HG02970 (cell line): ENCODE results near the gene DNAH3.
"Not testable (repeated sequence)": the region's sequence is repeated elsewhere in the genome, so short reads cannot be mapped to it uniquely, and the experiment has no call there.

Source experiments
- ATAC-seq: cut with Tn5 transposase; IDR thresholded peaks from one replicate; pipeline ENCODE4 v1.9.1; 2021; ENCODE audit warnings: mild to moderate bottlenecking, moderate library complexity, moderate number of reproducible peaks; ENCODE audit not compliant: unreplicated experiment, low FRiP score

Gene DNAH3

DNA sequence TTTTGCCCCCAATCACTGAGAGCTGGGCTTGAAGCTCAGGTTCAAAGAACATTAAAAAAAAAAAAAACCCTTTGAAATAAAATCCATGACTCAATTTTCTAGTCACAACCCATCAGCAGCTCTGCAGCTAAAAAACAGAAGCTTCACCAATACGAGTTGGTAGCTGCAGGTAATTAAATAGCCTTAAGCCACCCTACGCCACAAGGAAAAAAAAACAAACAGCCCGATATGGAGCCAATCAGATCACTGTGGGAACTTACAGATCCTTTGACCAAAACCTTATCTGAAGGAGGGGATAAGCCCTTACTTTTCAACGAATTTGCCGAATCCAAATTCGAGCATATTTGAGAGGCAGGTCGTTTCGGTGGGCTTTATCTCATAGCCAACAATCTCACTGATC is 69.3 kb downstream of the DNAH3 start:
- no peak for ATAC-seq

DNA sequence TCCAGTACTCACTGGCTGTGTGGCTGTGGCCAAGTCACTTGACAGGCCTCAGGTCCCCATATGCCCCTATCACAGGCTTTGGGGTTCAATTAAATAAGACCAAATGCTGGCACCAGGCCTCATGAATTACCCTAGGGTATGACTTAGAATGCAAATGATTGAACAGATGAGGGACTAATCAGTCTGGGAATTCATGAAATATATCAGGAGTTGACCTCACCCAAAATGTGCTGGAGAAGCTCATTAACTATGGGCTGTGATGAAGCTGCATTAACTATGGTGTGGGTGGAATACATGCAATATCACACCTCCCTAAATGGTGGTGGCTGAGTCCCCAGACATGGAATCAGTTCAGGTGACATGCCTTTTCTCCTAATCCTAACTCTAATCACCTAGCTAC is 72.1 kb downstream of the DNAH3 start:
- no peak for ATAC-seq

DNA sequence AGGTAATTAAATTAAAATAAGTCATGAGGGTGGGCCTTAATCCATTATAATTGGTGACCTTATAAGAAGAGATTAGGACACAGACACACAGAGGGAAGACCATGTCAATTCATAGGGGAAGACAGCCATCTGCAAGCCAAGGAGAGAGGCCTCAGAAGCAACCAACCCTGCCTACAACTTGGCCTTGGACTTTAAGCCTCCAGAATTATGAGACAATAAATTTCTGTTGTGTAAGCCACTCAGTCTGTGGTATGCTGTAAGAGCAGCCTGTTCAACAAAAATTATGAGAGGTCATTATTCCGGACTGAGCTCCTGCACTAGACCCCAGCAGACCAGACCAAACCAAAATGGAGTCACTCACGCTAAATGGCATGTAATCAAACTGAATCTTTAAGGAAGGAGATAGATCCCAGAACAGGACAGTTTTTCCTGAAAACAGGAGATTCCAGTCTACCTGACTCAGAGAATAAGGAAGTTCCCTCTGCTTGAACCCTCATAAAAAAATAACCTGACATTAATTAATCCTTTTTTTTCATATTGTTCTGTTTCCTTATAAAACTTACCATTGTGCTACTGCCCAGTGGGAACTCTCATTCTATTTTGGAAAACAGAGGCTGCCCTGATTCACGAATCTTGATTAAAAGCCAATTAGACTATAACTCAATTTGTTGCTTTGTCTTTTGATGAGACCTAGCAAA is 74.3 kb downstream of the DNAH3 start:
- no peak for ATAC-seq

DNA sequence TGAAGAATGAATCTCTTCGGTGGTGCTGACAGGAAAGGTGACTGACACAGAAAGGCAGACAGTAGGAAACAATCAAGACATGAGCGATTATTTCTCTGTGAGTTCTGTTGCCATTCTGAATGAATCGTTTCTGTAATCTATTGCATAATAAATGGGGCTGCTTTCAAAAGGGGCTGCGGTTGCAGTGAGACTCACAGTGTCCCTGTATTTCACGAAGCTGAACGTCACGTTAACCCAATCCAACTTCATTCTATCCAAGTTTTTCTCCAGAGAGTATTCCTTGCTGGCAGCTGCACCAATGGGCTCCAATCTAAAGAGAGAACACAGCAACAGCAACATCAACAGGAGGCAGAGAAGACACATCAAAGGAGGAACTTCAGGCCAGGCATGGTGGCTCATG is 75.4 kb downstream of the DNAH3 start:
- ATAC-seq, result no peak

DNA sequence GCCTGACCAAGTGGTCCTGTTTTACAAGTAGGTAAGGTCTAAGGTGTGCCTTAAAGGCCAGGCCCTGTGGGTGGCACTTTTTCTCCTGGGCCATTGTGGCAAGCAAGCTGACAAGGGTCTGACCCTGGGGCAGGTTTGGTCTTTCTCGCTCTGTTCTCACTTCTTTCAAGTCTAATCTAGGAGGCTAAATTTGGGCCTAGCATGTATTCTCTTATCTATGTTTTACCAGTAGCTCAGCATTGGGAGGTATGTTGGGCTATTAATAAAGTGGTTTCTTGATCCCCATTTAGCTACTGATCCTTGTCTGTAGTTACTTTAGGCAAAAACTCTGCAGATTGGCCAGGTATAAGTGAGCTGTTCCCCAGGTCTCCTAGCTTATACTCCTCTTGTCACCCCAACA is 77.7 kb downstream of the DNAH3 start:
- ATAC-seq, result no peak

DNA sequence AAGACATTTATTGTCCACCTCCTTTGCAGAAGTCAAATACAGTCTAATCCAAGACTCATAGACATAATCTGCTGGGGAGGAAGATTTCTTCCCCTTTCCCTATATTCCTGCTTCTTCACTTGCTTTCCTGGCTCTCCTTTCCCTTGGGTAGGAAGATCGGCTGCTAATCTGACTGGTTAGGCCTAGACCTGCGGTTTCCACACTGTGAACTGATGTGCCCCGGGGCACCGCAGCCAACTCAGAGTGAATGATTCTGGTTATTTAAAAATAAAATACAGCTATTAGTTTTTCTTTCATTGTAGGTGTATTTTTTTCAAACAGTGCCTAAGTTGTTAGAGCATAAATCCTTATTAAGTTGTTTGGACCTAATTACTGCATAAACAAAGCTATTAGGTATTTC is 78.9 kb downstream of the DNAH3 start:
- ATAC-seq, result no peak

DNA sequence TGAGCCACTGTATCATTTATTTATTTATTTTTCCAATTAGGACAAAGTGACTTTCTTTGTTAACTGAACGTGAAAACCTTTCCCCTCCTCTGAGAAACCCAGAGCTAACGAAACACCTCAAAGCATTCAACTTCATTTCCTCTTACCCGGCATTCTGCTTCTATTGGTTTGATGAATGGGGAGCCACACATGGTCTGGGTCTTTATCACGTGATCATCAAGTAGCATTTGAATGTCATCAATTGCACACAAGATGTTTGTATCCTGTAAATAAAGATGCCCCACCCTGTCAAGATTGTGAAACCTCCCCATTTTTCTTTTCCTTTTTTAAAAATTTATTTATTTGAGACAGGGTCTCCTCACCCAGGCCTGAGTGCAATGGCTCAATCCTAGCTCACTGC is 80.1 kb downstream of the DNAH3 start:
- ATAC-seq, result no peak

DNA sequence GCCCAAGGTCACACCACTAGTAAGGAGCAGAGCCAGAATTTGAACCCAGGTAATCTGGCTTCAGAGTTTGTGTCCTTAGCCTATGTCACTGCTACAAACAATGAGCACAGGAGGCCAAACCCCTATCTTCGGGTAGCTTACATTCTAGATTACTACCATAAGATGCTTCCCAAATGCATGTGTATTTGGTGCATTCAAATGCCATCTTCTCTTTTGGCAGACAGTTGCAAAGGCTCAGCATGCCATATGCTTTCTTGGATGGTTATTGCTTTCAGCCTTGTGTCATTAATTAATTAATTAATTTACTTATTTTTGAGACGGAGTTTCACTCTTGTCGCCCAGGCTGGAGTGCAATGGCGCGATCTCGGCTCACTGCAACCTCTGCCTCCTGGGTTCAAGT is 80.7 kb downstream of the DNAH3 start:
- ATAC-seq, result no peak

DNA sequence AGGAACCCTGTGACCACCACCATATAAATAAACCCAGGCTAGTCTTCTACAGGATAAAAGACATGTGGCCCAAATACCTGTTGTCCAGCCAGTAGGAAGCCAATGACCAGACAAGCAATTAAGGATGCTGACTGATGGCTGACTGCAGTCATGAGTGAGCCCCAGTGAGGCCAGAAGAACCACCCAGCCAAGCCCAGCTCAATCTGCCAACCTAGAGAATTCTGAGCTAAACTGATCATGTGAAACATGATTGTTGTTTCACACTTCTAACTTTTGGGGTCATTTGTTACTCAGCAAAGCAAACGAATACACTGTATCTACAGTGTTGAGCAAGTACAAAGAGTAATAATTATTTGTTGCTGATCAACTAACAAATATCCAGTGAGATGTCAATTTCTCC is 86.4 kb downstream of the DNAH3 start:
- no peak for ATAC-seq

DNA sequence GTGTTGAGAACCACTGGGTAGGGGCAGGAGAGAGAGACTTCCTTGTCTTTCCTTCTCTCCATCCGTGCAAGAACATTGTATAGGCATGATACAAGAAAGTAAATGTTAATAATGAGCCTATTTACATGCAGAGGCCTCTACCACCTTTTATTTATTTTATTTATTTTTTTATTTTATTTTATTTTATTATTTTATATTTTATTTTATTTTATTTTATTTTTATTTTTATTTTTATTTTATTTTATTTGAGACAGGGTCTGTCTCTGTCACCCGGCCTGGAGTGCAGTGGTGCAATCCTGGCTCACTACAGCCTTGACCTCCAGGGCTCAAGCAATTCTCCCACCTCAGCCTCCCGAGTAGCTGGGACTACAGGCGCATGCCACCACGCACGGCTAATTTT is 87.3 kb downstream of the DNAH3 start:
- ATAC-seq, result not testable (repeated sequence)

DNA sequence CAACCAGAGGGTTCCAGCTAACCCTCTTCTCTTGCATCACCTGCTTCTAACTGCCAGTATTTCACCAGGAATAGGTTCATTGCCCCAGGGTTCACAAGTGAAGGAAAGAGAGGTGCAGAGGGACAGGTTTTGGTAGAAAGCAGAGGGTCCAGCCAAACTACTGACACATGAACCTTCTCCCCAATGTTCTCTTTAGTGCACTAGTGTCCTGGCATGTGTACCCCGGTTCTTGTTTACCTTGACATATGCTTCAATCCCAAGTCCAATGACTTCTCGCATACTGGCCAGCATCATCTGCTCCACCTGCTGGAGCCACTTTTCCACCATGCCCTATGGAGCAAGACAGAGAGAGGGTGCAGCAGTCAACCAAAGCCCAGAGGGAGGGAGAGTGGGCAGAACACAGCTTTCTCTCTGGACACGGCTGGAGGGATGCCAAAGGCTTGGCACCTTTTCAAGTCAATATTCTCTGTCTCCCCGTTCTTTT is 90.6 kb downstream of the DNAH3 start:
- ATAC-seq, result no peak

DNA sequence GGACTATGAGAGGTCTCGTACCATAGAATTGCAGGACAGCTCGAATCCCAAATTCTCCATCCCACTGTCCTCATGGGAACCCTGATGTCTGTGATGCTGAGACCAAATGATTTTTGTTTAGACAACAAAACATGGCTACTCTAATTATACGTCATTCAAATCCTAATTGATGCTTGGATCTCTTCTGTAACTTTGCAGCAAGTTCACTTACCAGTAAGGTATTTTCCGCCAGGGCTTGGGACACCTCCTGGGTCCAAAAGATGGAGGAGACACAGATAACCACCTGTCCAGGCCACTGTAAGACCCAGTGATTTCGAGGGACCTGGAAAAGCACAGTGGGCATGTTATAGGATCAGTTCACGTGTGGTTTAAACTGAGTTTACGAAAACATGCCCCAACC is 92.8 kb downstream of the DNAH3 start:
- ATAC-seq, result no peak

DNA sequence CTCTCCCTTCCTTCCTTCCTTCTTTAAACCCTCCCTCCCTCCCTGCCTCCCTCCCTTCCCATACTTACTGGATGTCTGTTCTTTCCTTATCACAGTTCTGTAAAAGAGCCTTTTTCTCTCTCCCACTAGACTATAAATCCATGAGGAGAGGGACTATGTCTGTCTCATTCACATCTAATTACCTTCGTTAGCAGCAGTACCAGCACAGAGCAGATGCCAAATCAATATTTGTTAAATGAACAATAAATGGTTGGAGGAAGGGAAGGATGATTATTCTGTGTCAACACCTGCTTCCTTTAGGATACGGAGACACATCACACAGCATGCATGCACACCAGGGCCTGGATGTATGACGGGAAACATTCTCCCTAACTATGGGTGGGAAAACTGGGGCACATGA is 94.2 kb downstream of the DNAH3 start:
- ATAC-seq, result no peak

DNA sequence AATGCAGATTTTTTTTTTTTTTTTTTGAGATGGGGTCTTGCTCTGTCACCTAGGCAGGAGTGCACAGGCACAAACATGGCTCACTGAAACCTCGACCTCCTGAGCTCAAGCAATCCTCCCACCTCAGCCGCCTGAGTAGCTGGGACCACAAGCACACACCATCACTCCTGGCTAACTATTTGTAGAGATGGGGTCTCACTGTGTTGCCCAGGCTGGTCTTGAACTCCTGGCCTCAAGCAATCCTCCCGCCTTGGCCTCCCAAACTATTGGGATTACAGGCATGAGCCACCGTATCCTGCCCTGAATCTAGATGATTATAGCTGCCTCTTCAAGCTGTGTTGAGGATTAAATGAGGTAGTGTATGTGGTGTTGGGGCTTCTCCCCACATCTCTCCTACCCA is 94.9 kb downstream of the DNAH3 start:
- not testable (repeated sequence) for ATAC-seq

DNA sequence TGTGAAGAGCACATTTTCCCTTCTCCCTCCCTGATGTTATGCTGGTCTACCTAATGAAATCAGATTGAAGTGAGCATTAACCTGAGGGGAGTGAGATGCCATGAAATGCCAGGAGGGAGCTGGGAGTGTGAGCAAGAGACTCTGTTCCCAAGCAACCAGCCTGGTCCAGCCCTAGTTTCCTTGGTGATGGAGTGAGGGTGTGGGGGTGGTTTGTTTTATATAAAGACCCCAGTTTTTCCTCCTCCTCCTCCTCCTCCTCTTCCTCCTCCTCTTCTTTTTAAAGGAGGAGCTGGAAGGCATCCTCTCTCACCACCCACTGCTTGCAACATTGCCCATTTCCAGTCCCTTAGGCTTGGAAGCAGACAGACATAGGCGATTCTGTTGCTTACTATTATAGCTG is 97.1 kb downstream of the DNAH3 start:
- no peak for ATAC-seq

DNA sequence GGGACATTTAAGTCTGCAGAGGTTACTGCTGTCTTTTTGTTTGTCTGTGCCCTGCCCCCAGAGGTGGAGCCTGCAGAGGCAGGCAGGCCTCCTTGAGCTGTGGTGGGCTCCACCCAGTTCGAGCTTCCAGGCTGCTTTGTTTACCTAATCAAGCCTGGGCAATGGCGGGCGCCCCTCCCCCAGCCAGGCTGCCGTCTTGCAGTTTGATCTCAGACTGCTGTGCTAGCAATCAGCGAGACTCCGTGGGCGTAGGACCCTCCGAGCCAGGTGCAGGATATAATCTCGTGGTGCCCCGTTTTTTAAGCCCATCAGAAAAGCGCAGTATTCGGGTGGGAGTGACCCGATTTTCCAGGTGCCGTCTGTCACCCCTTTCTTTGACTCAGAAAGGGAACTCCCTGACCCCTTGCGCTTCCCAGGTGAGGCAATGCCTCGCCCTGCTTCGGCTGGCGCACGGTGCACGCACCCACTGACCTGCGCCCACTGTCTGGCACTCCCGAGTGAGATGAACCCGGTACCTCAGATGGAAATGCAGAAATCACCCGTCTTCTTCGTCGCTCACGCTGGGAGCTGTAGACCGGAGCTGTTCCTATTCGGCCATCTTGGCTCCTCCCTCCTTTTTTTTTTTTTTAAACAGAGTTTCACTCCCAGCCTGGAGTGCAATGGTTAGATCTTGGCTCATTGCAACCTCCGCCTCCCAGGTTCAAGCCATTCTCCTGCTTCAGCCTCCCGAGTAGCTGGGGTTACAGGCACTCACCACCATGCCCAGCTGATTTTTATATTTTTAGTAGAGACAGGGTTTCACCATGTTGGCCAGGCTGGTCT is 102.3 kb downstream of the DNAH3 start:
- ATAC-seq, result not testable (repeated sequence)

DNA sequence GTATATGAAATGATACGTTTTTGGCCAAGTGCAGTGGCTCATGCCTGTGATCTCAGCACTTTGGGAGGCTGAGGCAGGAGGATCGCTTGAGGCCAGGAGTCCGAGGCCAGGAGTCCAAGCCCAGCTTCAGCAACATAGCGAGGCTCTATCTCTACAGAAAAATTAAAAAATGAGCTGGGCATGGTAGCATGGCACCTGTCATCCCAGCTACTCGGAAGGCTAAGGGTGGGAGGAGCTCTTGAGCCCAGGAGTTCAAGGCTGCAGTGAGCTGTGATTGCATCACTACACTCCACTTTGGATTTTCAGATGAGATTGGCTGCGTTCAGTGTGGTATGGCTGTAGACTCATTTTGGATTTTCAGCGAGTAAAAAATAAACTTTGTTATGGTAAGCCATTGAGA is 112.4 kb downstream of the DNAH3 start:
- no peak for ATAC-seq

DNA sequence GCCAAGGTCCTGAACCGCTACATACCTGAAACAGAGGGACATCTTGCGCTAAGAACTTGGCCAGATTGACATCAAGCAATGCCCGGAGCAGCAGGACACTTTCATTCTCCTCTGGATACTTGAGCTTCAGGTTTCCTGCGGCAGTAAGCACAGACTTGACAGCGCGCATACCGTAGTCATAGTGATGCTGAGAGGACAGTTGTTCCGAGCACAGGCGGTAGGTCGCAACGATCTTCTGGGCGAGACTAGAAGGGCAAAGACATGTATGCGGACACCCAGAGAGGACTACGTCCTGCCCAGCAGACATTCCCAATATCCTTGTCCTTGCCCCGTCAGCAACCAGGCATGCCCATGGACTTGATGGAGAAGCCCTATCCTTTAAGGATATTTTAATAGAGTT is 112.9 kb downstream of the DNAH3 start:
- ATAC-seq, result no peak

DNA sequence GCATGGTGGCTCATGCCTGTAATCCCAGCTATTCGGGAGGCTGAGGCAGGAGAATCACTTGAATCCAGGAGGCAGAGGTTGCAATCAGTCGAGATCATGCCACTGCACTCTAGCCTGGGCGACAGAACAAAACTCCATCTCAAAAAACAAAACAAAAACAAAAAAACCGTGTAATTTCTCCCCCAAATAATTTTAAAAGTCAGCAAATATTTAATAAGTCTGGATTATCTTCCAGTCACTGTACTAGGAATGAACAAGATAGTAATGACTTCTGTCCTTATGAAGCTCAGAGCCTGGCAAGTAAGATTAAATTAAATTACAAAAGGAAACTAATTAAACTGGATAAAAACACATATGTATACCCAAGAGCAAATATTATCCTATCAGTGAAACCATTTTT is 113.5 kb downstream of the DNAH3 start:
- no peak for ATAC-seq

DNA sequence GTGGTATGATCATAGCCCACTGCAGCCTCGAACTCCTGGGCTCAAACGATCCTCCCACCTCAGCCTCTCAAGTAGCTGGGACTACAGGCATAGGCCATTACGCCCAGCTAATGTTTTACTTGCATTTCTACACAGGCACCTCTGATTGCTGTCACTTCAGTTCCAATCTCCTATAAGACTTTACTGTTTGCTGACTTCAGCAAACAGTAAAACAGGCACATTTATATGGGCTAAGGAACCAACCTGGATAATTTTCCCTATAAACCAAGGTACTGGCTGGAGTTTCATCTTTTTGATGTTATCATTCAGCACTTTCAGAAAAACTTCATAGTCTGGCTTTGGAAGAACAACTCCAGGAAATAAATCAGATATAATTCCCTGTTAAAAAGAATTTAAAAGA is 114.2 kb downstream of the DNAH3 start:
- no peak for ATAC-seq

DNA sequence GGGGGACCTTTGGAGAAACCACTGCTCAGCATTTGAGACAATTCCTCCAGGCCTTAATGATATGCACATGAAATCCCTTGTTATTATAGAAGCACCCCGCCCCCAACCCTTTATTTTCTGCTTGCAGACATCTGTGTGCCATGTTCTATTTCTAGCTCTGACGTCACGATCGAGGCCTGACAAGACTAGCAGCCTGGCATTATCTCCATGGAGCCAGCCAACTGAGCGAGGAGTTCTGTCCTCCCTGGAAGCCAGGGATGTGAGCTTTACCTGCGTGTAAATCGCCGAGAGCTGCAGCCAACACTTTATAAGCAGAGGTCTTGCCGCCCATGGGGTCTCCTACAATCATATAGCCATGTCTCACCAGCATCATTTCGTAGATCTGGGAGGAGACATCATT is 116.9 kb downstream of the DNAH3 start:
- no peak for ATAC-seq

DNA sequence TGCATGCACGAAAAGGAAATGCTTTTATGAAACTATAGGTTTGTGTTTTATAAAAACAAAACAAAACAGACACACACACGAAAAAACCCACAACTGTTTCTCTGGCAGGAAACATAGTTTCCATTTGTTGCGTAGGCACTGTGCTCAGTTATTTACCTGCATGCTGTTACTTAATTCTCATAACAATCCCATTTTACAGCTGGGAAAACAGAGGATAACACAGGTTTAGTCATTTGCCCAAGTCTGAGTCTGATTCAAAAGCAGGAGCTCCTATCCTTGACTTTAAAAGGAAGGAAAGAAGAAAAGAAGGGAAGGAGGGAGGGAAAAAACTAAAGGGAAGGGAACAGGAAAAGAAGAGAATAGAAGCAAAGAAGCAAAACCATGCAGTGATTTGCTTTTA is 117.4 kb downstream of the DNAH3 start:
- no peak for ATAC-seq
